IMR-90 (cell line): ENCODE measurements around the gene GNG12. TPM values are rescaled to one million over a fixed set of nuclear protein-coding genes. Genes with fewer than 3 reads are reported as not detected.

ENCODE experiments used
- ATAC-seq: fragments of 200-7000 bp; cut with Tn5 transposase; 2 replicates; pipeline ENCODE4 v1.9.1; 2020; ENCODE audit warnings: low read depth, mild to moderate bottlenecking, moderate library complexity
- BruUV-seq: library from RNA; stranded (reverse); fragments of 400-500 nt; replicated peaks from 2 replicates; lab custom pipeline; 2021; lab: Mats Ljungman, UMichigan
- CTCF ChIA-PET: fragments of 300-600 bp; formaldehyde crosslinking; extraction: SDS; loops from one replicate; lab custom pipeline; 2021; ENCODE audit warnings: antibody characterized with exemption; lab: Yijun Ruan, JAX
- POLR2A ChIA-PET: fragments of 300-600 bp; sonication (Branson Sonifier 250); formaldehyde crosslinking; loops from one replicate; lab custom pipeline; 2022; ENCODE audit warnings: antibody characterized with exemption; ENCODE audit not compliant: unreplicated experiment; lab: Charles Lee
- DNase-seq: peaks from one replicate; pipeline ENCODE4 v3.0.0; 2013
- H2AFZ ChIP-seq: replicated peaks from 2 replicates; pipeline ENCODE3; 2013; ENCODE audit warnings: low read length, mild to moderate bottlenecking; ENCODE audit not compliant: poor library complexity
- H2AK5ac ChIP-seq: 2 replicates; pipeline ENCODE4 v1.6.1; 2013; ENCODE audit warnings: low read depth, low read length, inconsistent platforms
- H2AK9ac ChIP-seq: replicated peaks from 2 replicates; pipeline ENCODE3; 2013; ENCODE audit warnings: mild to moderate bottlenecking, low read depth, low read length, moderate library complexity; ENCODE audit not compliant: poor library complexity
- H2BK120ac ChIP-seq: 2 replicates; pipeline ENCODE4 v1.6.1; 2013; ENCODE audit warnings: low read depth, low read length, inconsistent platforms
- H2BK15ac ChIP-seq: 3 replicates; pipeline ENCODE4 v1.6.1; 2013; ENCODE audit warnings: low read depth, low read length, inconsistent platforms
- H2BK20ac ChIP-seq: 2 replicates; pipeline ENCODE4 v1.6.1; 2013; ENCODE audit warnings: low read depth, mild to moderate bottlenecking, inconsistent platforms, low read length, moderate library complexity
- H2BK5ac ChIP-seq: 2 replicates; pipeline ENCODE4 v1.6.1; 2013; ENCODE audit warnings: mild to moderate bottlenecking, low read depth, low read length, inconsistent platforms; ENCODE audit not compliant: poor library complexity, severe bottlenecking
- H3K14ac ChIP-seq: replicated peaks from 2 replicates; pipeline ENCODE4 v1.6.1; 2013; ENCODE audit warnings: low read depth, low read length, inconsistent platforms
- H3K18ac ChIP-seq: 2 replicates; pipeline ENCODE4 v1.6.1; 2013; ENCODE audit warnings: low read depth, low read length, control low read depth
- H3K23ac ChIP-seq: 2 replicates; pipeline ENCODE4 v1.6.1; 2013; ENCODE audit warnings: low read depth, low read length, inconsistent platforms
- H3K27ac ChIP-seq: 2 replicates; pipeline ENCODE4 v1.5.1; 2013; ENCODE audit warnings: mild to moderate bottlenecking, control low read depth, low read length; ENCODE audit not compliant: insufficient read depth
- H3K27me3 ChIP-seq: 2 replicates; pipeline ENCODE4 v1.6.1; 2013; ENCODE audit warnings: low read length; ENCODE audit not compliant: control insufficient read depth, insufficient read depth
- H3K36me3 ChIP-seq: 2 replicates; pipeline ENCODE4 v1.6.1; 2013; ENCODE audit warnings: low read length, mixed read lengths; ENCODE audit not compliant: control insufficient read depth, insufficient read depth
- H3K4ac ChIP-seq: 2 replicates; pipeline ENCODE4 v1.6.1; 2013; ENCODE audit warnings: low read depth, low read length, inconsistent platforms
- H3K4me1 ChIP-seq: 2 replicates; pipeline ENCODE4 v1.6.1; 2013; ENCODE audit warnings: low read length, mixed read lengths; ENCODE audit not compliant: control insufficient read depth, insufficient read depth
- H3K4me2 ChIP-seq: 2 replicates; pipeline ENCODE4 v1.6.1; 2013; ENCODE audit warnings: low read depth, mild to moderate bottlenecking, control low read depth, low read length, moderate library complexity
- H3K4me3 ChIP-seq: 2 replicates; pipeline ENCODE4 v1.5.1; 2013; ENCODE audit warnings: low read depth, mild to moderate bottlenecking, control low read depth, low read length, moderate library complexity; ENCODE audit not compliant: insufficient read depth
- H3K56ac ChIP-seq: 2 replicates; pipeline ENCODE4 v1.6.1; 2013; ENCODE audit warnings: low read length, inconsistent platforms; ENCODE audit not compliant: insufficient read depth; ENCODE audit errors: extremely low read depth
- H3K79me1 ChIP-seq, 2 experiments: 2 replicates each; pipeline ENCODE4 v1.6.1; 2013; ENCODE audit warnings: low read length in 2 of 2, inconsistent platforms in 1 of 2, low read depth in 1 of 2
- H3K9ac ChIP-seq: 2 replicates; pipeline ENCODE4 v1.6.1; 2013; ENCODE audit warnings: low read depth, low read length, control low read depth
- H3K9me1 ChIP-seq: 2 replicates; pipeline ENCODE4 v1.6.1; 2013; ENCODE audit warnings: low read length, inconsistent platforms; ENCODE audit not compliant: insufficient read depth
- H3K9me3 ChIP-seq: 2 replicates; pipeline ENCODE4 v1.6.1; 2013; ENCODE audit warnings: low read length; ENCODE audit not compliant: control insufficient read depth, insufficient read depth
- H4K20me1 ChIP-seq: 2 replicates; pipeline ENCODE4 v1.6.1; 2013; ENCODE audit warnings: low read length, inconsistent platforms; ENCODE audit not compliant: insufficient read depth
- H4K5ac ChIP-seq: 2 replicates; pipeline ENCODE4 v1.6.1; 2013; ENCODE audit warnings: mild to moderate bottlenecking, low read depth, low read length, control low read depth
- H4K8ac ChIP-seq, 2 experiments: 2 replicates each; pipeline ENCODE4 v1.6.1; 2013; ENCODE audit warnings: low read depth in 2 of 2, low read length in 2 of 2, control low read depth in 1 of 2, inconsistent platforms in 1 of 2
- H4K91ac ChIP-seq: 2 replicates; pipeline ENCODE4 v1.6.1; 2013; ENCODE audit warnings: low read depth, low read length, inconsistent platforms; ENCODE audit not compliant: insufficient read depth
- CTCF ChIP-seq: conservative IDR thresholded peaks from 2 replicates; pipeline ENCODE4 v1.5.1; 2012; ENCODE audit warnings: mild to moderate bottlenecking, low read depth, low read length, improper control_type of control experiment
- FOS ChIP-seq: fragments of 150-350 bp; IDR thresholded peaks from 2 replicates; pipeline ENCODE4 v1.6.1; 2016; ENCODE audit warnings: low read depth, low read length
- MAFK ChIP-seq: IDR thresholded peaks from 2 replicates; pipeline ENCODE4 v1.6.1; 2012; ENCODE audit warnings: low read depth, low read length, improper control_type of control experiment
- MAZ ChIP-seq: IDR thresholded peaks from 2 replicates; pipeline ENCODE4 v1.6.1; 2012; ENCODE audit warnings: low read depth, mild to moderate bottlenecking, low read length, improper control_type of control experiment, moderate library complexity, borderline replicate concordance
- MXI1 ChIP-seq: IDR thresholded peaks from 2 replicates; pipeline ENCODE4 v1.6.1; 2012; ENCODE audit warnings: low read depth, mild to moderate bottlenecking, low read length, moderate library complexity, borderline replicate concordance
- NFE2L2 ChIP-seq: fragments of 150-350 bp; IDR thresholded peaks from 2 replicates; pipeline ENCODE4 v1.6.1; 2016; ENCODE audit warnings: low read depth, mild to moderate bottlenecking, low read length
- POLR2A ChIP-seq: IDR thresholded peaks from 2 replicates; pipeline ENCODE4 v1.6.1; 2012; ENCODE audit warnings: mild to moderate bottlenecking, low read depth, low read length
- RAD21 ChIP-seq: IDR thresholded peaks from 2 replicates; pipeline ENCODE4 v1.6.1; 2012; ENCODE audit warnings: low read length, improper control_type of control experiment
- RCOR1 ChIP-seq: IDR thresholded peaks from 2 replicates; pipeline ENCODE4 v1.6.1; 2012; ENCODE audit warnings: mild to moderate bottlenecking, low read length, improper control_type of control experiment; ENCODE audit not compliant: insufficient replicate concordance
- SMC3 ChIP-seq: fragments of 150-350 bp; IDR thresholded peaks from 2 replicates; pipeline ENCODE4 v1.6.1; 2016; ENCODE audit warnings: low read depth, mild to moderate bottlenecking, antibody characterized with exemption, low read length, moderate library complexity
- USF2 ChIP-seq: fragments of 150-350 bp; IDR thresholded peaks from 2 replicates; pipeline ENCODE4 v1.6.1; 2017; ENCODE audit warnings: mild to moderate bottlenecking, antibody characterized with exemption, low read length, low read depth
- WGBS, 2 experiments: methylation state at CpG; one replicate each; pipeline versions ENCODE4 v1.1.5 to v1.1.7; 2013; ENCODE audit warnings: missing lambda C conversion rate in 2 of 2; ENCODE audit not compliant: insufficient read length in 1 of 2; ENCODE audit errors: extremely low coverage in 2 of 2; 5-methylcytosine and 5-hydroxymethylcytosine counted together
- dilution Hi-C: fragments of 300-500 bp; cut with HindIII; formaldehyde crosslinking; loops from one replicate; pipeline ENCODE4 v1.14.3; 2018; ENCODE audit warnings: low sequenced_read_pairs; ENCODE audit not compliant: unreplicated experiment
- in situ Hi-C: fragments of 300-500 bp; cut with MboI; formaldehyde crosslinking; loops from 3 replicates; pipeline ENCODE4 v1.14.3; 2019; ENCODE audit warnings: low sequenced_read_pairs, inconsistent platforms, mixed read lengths
- intact Hi-C: fragments of 100-400 bp; cut with micrococcal nuclease; formaldehyde crosslinking; loops from 2 replicates; pipeline ENCODE4 v1.10.0; 2022
- polyA plus RNA-seq, 3 experiments: library from polyadenylated mRNA; depleted of rRNA; stranded (reverse); fragments of >200 nt; gene quantifications; 2 replicates each; pipeline ENCODE4 v1.2.3, GENCODE V29; 2012; ENCODE audit warnings: low replicate concordance in 1 of 3
- total RNA-seq: library from RNA; depleted of rRNA; stranded (reverse); fragments of >200 nt; gene quantifications from 2 replicates; pipeline ENCODE4 v1.2.3, GENCODE V29; 2012
- TF ChIP-seq, protein P1 (sequence below): fragments of 150-350 bp; IDR thresholded peaks from 2 replicates; pipeline ENCODE4 v1.6.1; 2016; ENCODE audit warnings: low read depth, mild to moderate bottlenecking, low read length, moderate library complexity, borderline replicate concordance

Gene GNG12
- total and polyA plus RNA-seq, 2 of the 4 experiments (the other 2 are of a cell fraction): 92.3 to 132 TPM

GRCh38 chr1:67792741-67793458 is 40.4 kb downstream of the GNG12 start:
- ChIA-PET POLR2A (no interaction called here), CTCF (interaction anchor here (0.7 to 1.0 kb wide), 3 partner anchors 10 to 671 kb away, joined by 3 to 9 read pairs (median 5); no protein-coding TSS in a partner anchor)
- DNase-seq: peak; percentile 37
- H2BK20ac ChIP-seq: peak overlapping the region; percentile 87
- peak overlapping the region; percentile 86 for H2BK5ac ChIP-seq
- H3K14ac ChIP-seq: peak overlapping the region; percentile 95
- no peak overlapping the region for H2AFZ ChIP-seq
- H3K9me1 ChIP-seq: peaks cover 35% of the 10 kb centered on the region
- H3K36me3 ChIP-seq: no peaks in the 10 kb centered on the region
- TF ChIP-seq, protein P1, sequence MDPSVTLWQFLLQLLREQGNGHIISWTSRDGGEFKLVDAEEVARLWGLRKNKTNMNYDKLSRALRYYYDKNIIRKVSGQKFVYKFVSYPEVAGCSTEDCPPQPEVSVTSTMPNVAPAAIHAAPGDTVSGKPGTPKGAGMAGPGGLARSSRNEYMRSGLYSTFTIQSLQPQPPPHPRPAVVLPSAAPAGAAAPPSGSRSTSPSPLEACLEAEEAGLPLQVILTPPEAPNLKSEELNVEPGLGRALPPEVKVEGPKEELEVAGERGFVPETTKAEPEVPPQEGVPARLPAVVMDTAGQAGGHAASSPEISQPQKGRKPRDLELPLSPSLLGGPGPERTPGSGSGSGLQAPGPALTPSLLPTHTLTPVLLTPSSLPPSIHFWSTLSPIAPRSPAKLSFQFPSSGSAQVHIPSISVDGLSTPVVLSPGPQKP: no peak
- TF ChIP-seq NFE2L2: no peak
- no peak for TF ChIP-seq MAFK
- no peak for TF ChIP-seq MXI1
- no peak for TF ChIP-seq POLR2A
- no peak for TF ChIP-seq RAD21
- TF ChIP-seq MAZ: no peak
- no peak for TF ChIP-seq FOS
- no peak for TF ChIP-seq RCOR1
- no peak for TF ChIP-seq SMC3
- TF ChIP-seq USF2: no peak
- no peak for TF ChIP-seq CTCF
- H4K91ac ChIP-seq: peak overlapping the region; percentile 88
- H3K27me3 ChIP-seq: no peaks in the 10 kb centered on the region
- dilution Hi-C loops (no loop called here), in situ Hi-C loops (no loop called here), intact Hi-C loops (loop anchor here (1.0 kb wide), 1 partner anchor 39 kb away; no protein-coding TSS in a partner anchor)
- H2BK120ac ChIP-seq: peak overlapping the region; percentile 92
- peak overlapping the region; percentile 97 for H4K5ac ChIP-seq
- H2BK15ac ChIP-seq: peak overlapping the region; percentile 87
- peak overlapping the region; percentile 97 for H3K27ac ChIP-seq
- H3K4me3 ChIP-seq: no peak overlapping the region
- peak overlapping the region; percentile 37 for H2AK9ac ChIP-seq
- no peak for ATAC-seq
- H3K56ac ChIP-seq: peak overlapping the region; percentile 92
- peak overlapping the region; percentile 97 for H3K4ac ChIP-seq
- H3K18ac ChIP-seq: peak overlapping the region; percentile 96
- BruUV-seq: TSS peak; percentile 94
- peaks cover 33% of the 10 kb centered on the region for H3K4me1 ChIP-seq
- WGBS, 2 experiments: no CpG with 5 or more reads among the region's 1 CpG
- H3K23ac ChIP-seq: peak overlapping the region; percentile 95
- H3K9me3 ChIP-seq: no peaks in the 10 kb centered on the region
- H3K4me2 ChIP-seq: peak overlapping the region; percentile 80
- peak overlapping the region; percentile 98 for H2AK5ac ChIP-seq
- peaks cover 20% of the 10 kb centered on the region for H4K20me1 ChIP-seq
- H3K9ac ChIP-seq: peak overlapping the region; percentile 75
- H3K79me1 ChIP-seq: peaks cover 30 to 86% of the 10 kb centered on the region in 2 experiments; a peak in 3 of 4 replicates
- H4K8ac ChIP-seq: peak overlapping the region; percentile 61 to 62
